Measurements from ENCODE around the gene MAMDC4.
"Not testable (repeated sequence)": the region's sequence is repeated elsewhere in the genome, so short reads cannot be mapped to it uniquely, and the experiment has no call there.

The MAMDC4 gene

DNA sequence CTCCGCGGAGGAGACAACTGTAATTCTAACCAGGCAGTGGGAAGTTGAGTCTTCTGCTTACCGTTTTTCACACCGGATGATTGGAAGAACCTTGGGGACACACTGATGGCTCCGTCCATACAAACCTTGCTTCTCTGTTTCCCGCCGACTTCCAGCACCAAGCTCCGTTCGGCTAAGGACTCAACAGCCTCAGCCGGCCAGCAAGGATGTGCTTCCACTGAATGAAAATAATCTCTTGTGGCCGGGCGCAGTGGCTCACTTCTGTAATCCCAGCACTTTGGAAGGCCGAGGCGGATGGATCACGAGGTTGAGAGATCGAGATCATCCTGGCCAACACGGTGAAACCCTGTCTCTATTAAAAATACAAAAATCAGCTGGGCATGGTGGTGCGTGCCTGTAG, 15.8 kb downstream of the MAMDC4 start:
- Mint-ChIP-seq H3K27me3 (ENCODE audit: low read depth) (no peaks in the 10 kb centered on the region), H3K36me3 (ENCODE audit: low read depth) (peaks cover 16% of the 10 kb centered on the region), H3K4me3 (peak overlapping the region; percentile 46), H3K9me3 (peaks cover 12% of the 10 kb centered on the region), H3K27ac (no peak overlapping the region), H3K4me1 (ENCODE audit: low read depth) (peaks cover 19% of the 10 kb centered on the region)

DNA sequence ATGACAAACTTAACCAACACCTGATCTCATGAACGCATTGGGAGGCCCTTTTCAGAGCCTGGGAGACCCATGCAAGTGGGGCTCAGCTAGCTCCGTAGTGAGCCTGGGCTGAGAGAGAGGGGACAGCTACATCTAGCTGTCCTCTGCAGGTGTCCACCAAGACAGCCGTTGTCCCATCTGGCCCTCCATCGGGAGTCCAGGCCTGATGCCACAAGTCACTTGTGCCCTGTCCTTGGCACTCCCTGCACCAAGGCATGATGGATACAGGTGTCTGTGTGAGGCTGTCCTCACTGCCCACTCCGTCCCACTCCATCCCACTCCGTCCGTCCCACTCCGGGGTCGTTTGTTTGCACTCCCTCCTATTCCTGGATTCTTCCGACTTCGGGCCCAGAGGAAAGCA, 16.5 kb downstream of the MAMDC4 start:
- Mint-ChIP-seq H3K9me3 (peaks cover 12% of the 10 kb centered on the region), H3K36me3 (ENCODE audit: low read depth) (peaks cover 12% of the 10 kb centered on the region), H3K4me1 (ENCODE audit: low read depth) (peaks cover 18% of the 10 kb centered on the region), H3K4me3 (peak overlapping the region; percentile 57), H3K27ac (peak overlapping the region; percentile 27), H3K27me3 (ENCODE audit: low read depth) (no peaks in the 10 kb centered on the region)

DNA sequence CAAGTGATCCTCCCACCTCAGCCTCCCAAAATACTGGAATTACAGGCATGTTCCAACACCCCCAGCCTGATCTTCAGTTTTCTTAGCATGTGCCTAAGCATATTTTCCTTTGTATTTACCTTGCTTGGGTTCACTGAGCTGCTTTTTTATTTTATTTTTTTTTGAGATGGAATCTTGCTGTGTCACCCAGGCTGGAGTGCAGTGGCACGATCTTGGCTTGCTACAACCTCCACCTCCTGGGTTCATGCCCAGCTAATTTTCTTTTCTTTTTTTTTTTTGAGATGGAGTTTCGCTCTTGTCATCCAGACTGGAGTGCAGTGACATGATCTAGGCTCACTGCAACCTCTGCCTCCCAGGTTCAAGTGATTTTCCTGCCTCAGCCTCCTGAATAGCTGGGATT, 17.5 kb downstream of the MAMDC4 start:
- peaks cover 11% of the 10 kb centered on the region for H3K4me1 Mint-ChIP-seq (ENCODE audit: low read depth)
- not testable (repeated sequence) for H3K4me3 Mint-ChIP-seq; H3K27ac Mint-ChIP-seq; H3K36me3 Mint-ChIP-seq (ENCODE audit: low read depth); H3K27me3 Mint-ChIP-seq (ENCODE audit: low read depth)
- H3K9me3 Mint-ChIP-seq: peaks cover 12% of the 10 kb centered on the region

DNA sequence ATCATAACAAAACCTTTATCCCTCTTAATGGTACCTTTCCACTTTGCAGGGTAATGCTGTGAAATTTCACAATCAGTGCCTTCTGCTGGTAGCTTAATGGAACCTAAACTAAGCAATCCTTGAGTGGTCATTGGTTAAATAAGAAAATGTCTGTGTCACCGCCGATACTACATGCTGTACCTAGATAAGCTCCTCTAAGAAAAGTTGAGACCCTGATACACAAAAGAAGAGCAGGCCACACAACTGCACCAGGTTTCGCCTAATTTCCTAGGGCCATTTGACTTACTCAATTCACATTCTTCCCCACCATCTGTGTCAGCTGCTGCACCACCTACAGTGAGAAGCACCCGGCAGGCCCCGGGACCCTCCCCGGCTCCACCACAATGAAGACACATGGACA, 23.0 kb downstream of the MAMDC4 start:
- Mint-ChIP-seq H3K36me3 (ENCODE audit: low read depth) (no peaks in the 10 kb centered on the region), H3K4me3 (no peak overlapping the region), H3K27ac (no peak overlapping the region), H3K4me1 (ENCODE audit: low read depth) (peaks cover 4% of the 10 kb centered on the region), H3K9me3 (peaks cover 12% of the 10 kb centered on the region), H3K27me3 (ENCODE audit: low read depth) (no peaks in the 10 kb centered on the region)

DNA sequence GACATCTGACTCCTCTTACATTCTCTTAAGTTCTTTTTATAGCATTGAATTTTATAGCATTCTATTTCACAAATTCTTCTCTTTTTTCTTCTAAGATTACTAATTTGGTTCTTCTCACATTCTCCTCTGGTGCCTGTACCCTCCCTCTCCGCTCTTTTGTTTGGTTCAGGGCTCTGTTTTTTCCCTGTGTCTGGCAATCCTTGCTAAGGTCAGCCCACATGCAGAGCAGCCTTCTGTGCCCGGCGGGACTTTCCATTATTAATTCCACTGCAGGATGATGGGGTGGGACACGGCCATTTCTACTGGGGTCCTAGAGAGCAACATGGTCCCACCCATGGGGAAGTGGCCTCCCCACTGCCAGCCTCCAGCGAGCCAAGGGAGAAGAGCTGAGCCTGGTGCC, 24.3 kb downstream of the MAMDC4 start:
- peaks cover 9% of the 10 kb centered on the region for H3K4me1 Mint-ChIP-seq (ENCODE audit: low read depth)
- H3K27me3 Mint-ChIP-seq (ENCODE audit: low read depth): no peaks in the 10 kb centered on the region
- H3K9me3 Mint-ChIP-seq: peaks cover 11% of the 10 kb centered on the region

DNA sequence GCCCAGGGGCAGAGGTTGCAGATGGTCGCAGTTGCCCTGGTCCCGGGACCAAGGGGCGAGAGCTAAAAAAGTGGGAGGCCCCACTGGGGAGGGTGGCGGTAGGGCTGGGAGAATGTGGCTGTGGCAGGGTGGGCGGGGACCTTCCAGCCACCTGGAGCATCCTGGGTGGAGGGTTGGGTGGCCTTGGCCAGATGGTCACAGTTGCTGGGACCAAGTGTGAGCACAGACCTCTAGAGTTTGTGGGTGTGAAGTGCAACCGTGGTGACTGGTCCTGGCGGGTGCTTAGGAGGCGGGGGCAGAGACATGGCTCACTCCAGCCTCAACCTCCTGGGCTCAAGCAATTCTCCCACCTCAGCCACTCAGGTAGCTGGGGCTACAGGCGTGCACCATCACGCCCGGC, 28.5 kb downstream of the MAMDC4 start:
- no peaks in the 10 kb centered on the region for H3K9me3 Mint-ChIP-seq

More for the DNA sequence above, 24.3 kb downstream of the MAMDC4 start:
- Mint-ChIP-seq H3K27ac (no peak overlapping the region), H3K36me3 (ENCODE audit: low read depth) (no peaks in the 10 kb centered on the region), H3K4me3 (no peak overlapping the region)

DNA sequence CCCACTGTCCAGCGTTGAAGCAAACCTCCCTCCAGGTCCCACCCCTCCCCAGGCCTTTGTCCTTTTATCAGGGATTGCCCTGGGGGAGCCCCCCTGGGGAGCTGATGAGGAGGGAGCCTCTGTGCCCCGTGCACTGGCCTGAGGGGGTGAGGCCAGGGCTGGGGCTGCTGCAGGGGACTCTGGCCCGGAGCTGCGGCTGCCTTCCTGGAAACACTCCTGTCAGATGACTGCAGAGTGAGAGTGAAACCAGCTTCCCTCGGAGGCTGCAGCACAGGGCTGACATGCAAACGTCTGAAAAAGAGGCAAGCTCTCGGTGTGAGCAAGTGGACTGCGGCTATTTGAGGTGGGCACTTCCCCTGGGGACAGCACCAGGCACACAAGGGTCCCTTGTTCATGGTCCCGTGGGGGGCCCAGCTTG, 29.6 kb downstream of the MAMDC4 start:
- Mint-ChIP-seq H3K27me3 (ENCODE audit: low read depth) (no peaks in the 10 kb centered on the region), H3K27ac (peak overlapping the region; percentile 96), H3K4me3 (peak overlapping the region; percentile 80), H3K9me3 (no peaks in the 10 kb centered on the region), H3K36me3 (ENCODE audit: low read depth) (peaks cover 9% of the 10 kb centered on the region), H3K4me1 (ENCODE audit: low read depth) (peaks cover 33% of the 10 kb centered on the region)

More for the DNA sequence above, 28.5 kb downstream of the MAMDC4 start:
- H3K27me3 Mint-ChIP-seq (ENCODE audit: low read depth): no peaks in the 10 kb centered on the region
- H3K4me3 Mint-ChIP-seq: no peak overlapping the region
- peaks cover 9% of the 10 kb centered on the region for H3K36me3 Mint-ChIP-seq (ENCODE audit: low read depth)
- peak overlapping the region; percentile 96 for H3K27ac Mint-ChIP-seq
- peaks cover 33% of the 10 kb centered on the region for H3K4me1 Mint-ChIP-seq (ENCODE audit: low read depth)

DNA sequence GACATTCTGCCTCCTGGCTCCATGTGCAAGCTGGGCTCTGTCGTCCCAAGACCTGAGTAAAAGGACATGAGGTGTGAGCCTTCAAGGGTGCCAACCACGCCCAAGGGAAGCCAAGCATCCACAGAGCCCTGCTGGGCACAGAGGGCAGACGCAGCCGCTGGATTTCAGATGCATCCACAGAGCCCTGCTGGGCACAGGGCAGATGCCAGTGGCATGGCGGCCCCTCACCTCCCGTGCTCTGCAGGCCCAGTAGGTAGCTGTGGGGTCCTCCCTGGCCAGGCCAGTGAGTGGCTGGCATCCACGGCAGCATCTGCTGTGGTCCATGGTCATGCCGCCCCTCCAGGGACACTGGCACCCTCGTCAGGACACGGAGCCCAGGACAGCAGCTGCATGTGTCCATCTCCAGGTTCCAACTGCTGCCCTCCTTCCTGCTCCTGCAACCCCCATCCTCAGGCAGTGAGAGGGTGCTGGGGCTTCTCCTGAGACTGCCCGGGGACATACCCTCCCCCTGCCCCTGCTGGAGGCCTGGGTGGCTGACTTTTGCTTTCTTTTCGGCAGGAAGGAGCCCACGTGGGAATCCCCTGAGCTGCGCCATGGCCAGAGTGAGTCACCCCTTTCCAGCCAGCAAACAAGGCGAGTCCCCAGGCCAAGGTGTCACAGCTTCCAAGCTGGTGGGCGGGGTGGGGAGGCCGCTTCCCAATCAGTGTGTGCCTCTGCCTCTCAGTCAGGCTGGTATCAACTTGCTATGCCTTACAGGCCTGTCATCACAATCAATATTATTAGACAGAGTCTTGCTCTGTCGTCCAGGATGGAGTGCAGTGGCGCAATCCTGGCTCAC, 30.2 kb downstream of the MAMDC4 start:
- H3K36me3 Mint-ChIP-seq (ENCODE audit: low read depth): peaks cover 13% of the 10 kb centered on the region
- no peaks in the 10 kb centered on the region for H3K27me3 Mint-ChIP-seq (ENCODE audit: low read depth)
- H3K4me1 Mint-ChIP-seq (ENCODE audit: low read depth): peaks cover 36% of the 10 kb centered on the region
- peak overlapping the region; percentile 96 for H3K27ac Mint-ChIP-seq
- H3K4me3 Mint-ChIP-seq: peak overlapping the region; percentile 82
- H3K9me3 Mint-ChIP-seq: no peaks in the 10 kb centered on the region

DNA sequence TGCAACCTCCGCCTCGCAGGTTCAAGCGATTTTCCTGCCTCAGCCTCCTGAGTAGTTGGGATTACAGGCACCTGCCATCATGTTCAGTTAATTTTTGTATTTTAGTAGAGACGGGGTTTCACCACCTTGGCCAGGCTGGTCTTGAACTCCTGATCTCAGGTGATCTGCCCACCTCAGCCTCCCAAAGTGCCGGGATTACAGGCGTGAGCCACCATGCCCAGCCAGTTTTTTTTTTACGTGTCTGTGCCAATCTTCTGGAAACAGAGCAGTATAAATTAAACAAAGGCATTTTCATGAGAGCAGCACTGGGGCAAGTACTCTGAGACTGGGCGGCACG, 30.8 kb downstream of the MAMDC4 start:
- Mint-ChIP-seq H3K36me3 (ENCODE audit: low read depth) (peaks cover 13% of the 10 kb centered on the region), H3K4me3 (peak overlapping the region; percentile 82), H3K4me1 (ENCODE audit: low read depth) (peaks cover 36% of the 10 kb centered on the region), H3K27ac (peak overlapping the region; percentile 93)
- not testable (repeated sequence) for H3K9me3 Mint-ChIP-seq; H3K27me3 Mint-ChIP-seq (ENCODE audit: low read depth)

DNA sequence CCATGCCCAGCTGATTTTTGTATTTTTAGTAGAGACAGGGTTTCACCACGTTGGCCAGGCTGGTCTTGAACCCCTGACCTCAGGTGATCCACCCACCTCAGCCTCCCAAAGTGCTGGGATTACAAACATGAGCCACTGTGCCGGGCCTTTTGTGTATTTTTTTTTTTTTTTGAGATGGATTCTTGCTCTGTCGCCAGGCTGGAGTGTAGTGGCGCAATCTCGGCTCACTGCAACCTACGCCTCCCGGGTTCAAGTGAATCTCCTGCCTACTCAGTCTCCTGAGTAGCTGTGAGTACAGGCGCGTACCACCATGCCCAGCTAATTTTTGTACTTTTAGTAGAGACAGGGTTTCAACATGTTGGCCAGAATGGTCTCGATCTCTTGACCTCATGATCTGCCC, 31.5 kb downstream of the MAMDC4 start:
- H3K27me3 Mint-ChIP-seq (ENCODE audit: low read depth); H3K9me3 Mint-ChIP-seq: not testable (repeated sequence)
- Mint-ChIP-seq H3K27ac (peak overlapping the region; percentile 93), H3K36me3 (ENCODE audit: low read depth) (peaks cover 13% of the 10 kb centered on the region), H3K4me3 (peak overlapping the region; percentile 82), H3K4me1 (ENCODE audit: low read depth) (peaks cover 42% of the 10 kb centered on the region)

DNA sequence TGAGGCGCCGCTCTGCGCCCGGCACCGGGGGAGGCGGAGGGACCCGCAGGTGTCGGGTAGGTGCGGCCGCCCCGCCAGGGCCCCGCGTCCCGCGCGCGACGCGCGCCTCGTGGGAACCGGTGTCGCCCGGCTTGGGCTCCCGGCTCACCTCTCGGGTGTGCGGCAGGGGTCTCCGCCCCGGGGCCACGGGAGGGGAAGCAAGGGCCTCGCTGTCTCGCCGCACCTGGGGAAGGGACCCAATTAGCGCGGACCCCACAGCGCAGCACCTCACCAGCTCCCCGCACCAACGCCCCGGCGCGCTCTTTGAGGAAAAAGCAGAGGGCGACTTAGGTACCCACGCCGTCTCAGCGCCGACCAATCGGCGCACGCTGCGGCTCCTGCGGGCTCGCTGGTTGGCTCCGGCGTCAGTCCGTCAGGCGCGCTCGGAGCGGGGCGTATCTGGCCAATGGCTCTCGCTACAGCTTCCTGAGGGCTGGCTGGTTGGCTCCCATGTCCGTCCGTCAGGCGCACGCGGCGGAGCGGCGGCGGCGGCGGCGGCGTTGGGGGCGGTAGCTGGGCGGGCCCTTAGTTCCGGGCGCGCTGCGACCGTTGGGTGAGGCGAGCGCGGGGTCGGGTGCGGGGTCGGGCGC, 33.9 kb downstream of the MAMDC4 start, which contains the start of gene TRAF2:
Gene TRAF2, plus strand, starts transcription at position 567 of the 629 bp plus-strand sequence. CDS start 12,225 bp downstream, outside the sequence.
- Mint-ChIP-seq H3K27ac (peak within 1 kb of the TSS; percentile 91), H3K27me3 (ENCODE audit: low read depth) (no peaks in the 10 kb centered on the region), H3K4me3 (peak within 1 kb of the TSS; percentile 98), H3K9me3 (no peaks in the 10 kb centered on the region), H3K36me3 (ENCODE audit: low read depth) (peaks cover 13% of the 10 kb centered on the region), H3K4me1 (ENCODE audit: low read depth) (peaks cover 37% of the 10 kb centered on the region)

DNA sequence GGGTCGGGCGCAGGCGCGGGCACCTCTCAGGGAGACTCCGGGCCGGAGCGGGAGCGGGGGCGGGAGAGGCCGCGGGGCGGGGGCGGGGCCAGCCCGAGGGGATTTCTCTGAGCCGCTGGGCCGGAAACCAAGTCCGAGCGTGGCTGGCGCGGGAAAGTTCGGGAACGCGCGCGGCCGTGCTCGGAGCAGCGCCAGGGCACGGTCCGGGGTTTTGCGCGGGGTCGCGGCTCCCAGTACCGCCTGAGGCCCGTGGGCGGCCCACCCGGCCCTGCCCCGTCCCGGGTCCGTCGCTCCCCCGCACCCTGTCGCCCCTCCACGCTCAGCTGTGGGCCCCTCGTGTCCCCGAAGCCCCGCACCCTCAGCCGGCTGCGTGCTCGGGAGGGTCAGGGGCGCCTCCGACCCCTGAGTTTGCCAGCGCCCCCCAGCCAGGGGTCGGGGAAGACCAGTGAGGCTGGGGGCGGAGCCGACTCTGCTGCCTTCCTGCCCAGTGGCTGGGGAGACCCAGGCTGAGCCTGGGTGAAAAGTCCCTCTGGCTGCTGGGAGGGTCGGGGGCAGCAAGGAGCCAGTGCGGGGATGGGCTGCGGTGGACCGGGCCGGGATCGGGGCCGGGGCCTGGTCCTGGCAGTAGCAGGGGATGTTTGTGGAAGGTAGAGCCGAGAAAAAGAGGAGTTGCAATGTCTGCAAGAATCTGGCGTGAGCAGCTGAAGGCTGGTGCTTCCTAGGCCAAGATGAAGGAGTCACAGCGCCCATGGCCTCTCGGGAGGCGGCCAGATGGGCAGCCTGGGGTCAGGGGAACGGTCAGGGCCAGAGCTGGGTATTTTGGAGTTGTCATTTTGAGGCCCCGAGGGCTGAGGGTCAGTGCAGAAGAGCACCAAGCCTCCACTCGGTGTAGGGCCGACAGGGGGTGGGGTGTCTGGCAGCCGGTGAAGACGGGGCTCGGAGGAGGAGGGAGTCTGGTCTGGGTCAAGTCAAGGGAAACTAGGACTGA, 34.8 kb downstream of the MAMDC4 start:
- Mint-ChIP-seq H3K9me3 (no peaks in the 10 kb centered on the region), H3K27me3 (ENCODE audit: low read depth) (no peaks in the 10 kb centered on the region), H3K4me3 (peak overlapping the region; percentile 98), H3K27ac (peak overlapping the region; percentile 91), H3K4me1 (ENCODE audit: low read depth) (peaks cover 31% of the 10 kb centered on the region), H3K36me3 (ENCODE audit: low read depth) (peaks cover 13% of the 10 kb centered on the region)

DNA sequence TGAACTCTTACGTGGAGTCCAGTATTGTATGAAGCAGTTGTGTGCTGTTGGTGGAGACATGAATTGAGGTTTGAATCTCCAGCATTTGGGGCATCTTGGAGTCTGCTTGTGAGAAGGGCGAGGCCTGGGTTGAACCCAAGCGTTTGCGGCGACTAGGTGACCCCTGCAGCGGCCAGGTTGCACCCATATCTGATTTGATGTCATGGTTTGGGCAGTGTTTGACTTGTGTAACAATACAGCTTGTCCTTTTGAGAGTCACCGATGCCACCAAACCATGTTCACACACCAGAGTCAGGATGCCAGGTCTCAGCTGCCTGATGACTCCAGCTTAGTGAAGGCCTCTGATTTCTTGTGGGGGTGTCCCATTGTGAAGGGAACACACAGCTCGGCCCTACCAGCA, 36.3 kb downstream of the MAMDC4 start:
- Mint-ChIP-seq H3K27me3 (ENCODE audit: low read depth) (no peaks in the 10 kb centered on the region), H3K27ac (no peak overlapping the region), H3K4me1 (ENCODE audit: low read depth) (peaks cover 24% of the 10 kb centered on the region), H3K9me3 (no peaks in the 10 kb centered on the region), H3K4me3 (peak overlapping the region; percentile 14), H3K36me3 (ENCODE audit: low read depth) (peaks cover 4% of the 10 kb centered on the region)

DNA sequence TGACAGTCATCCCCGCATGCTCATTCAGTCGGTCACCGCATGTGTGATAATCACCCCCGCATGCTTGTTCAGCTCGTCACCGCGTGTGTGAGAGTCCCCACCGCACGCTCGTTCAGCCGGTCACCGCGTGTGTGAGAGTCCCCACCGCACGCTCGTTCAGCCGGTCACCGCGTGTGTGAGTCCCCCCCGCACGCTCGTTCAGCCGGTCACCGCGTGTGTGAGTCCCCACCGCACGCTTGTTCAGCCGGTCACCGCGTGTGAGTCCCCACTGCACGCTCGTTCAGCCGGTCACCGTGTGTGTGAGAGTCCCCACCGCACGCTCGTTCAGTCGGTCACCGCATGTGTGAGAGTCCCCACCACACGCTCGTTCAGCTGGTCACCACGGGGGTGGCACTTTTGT, 37.7 kb downstream of the MAMDC4 start:
- peaks cover 27% of the 10 kb centered on the region for H3K4me1 Mint-ChIP-seq (ENCODE audit: low read depth)
- peaks cover 12% of the 10 kb centered on the region for H3K36me3 Mint-ChIP-seq (ENCODE audit: low read depth)
- H3K27me3 Mint-ChIP-seq (ENCODE audit: low read depth): no peaks in the 10 kb centered on the region
- no peak overlapping the region for H3K4me3 Mint-ChIP-seq
- H3K9me3 Mint-ChIP-seq: no peaks in the 10 kb centered on the region
- no peak overlapping the region for H3K27ac Mint-ChIP-seq

All from T-helper 1 cell treated with Interleukin-12 subunit alpha and Interleukin-12 subunit beta and Interleukin-4 antibody, amounts not matched to agents 30 μg/mL and 1 μg/mL, for 36 hours (primary cell).